ENCODE data around the gene LHPP.

Gene LHPP

DNA sequence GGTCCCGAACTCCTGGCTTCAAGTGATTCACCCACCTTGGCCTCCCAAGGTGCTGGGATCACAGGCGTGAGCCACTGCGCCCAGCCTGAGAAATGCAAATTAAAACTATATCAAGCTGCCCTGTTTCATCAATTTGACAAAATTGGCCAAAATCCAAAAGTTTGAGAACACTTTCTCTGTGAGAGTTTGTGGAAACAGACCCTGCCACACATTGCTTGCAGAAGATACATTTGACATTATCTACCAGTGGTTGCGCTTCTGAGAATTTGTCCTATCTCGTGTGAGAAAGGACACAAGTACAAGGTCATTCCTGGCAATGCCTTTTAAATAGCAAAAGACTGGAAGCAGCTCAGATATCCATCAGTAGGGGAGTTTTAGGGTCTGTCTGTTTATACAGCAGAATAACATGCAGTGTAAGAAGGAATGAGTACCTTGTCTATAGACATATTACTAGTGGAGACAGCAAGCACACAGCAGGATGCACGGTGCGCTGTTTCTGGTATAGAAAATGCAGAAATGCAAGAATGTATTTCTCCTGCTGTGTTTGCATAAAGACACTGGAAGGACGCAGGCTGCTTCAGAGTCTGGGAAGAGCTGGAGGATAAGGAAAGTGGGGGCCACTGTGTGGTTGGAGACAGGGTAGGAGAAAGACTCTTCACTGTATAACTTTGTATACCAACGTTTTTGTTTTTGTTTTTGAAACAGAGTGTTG lies 4.3 kb downstream of the LHPP start:
- Histone ChIP-seq H3K9ac (ENCODE audit: insufficient read length, low read depth) (no peak overlapping the region), H3K36me3 (ENCODE audit: insufficient read depth, insufficient read length, low read length) (peaks cover 4% of the 10 kb centered on the region), H3K9me3 (ENCODE audit: insufficient read depth, low read length) (no peaks in the 10 kb centered on the region), H3K4me1 (ENCODE audit: insufficient read depth, insufficient read length) (peaks cover 13% of the 10 kb centered on the region), H3K4me3 (ENCODE audit: insufficient read length, low read depth) (no peak overlapping the region), H3K27me3 (ENCODE audit: insufficient read depth, insufficient read length) (no peaks in the 10 kb centered on the region)
- no peak for TF ChIP-seq ZNF274 (IDR thresholded peaks at IDR 0.05; ENCODE audit: low read depth, low read length)
- no peak for TF ChIP-seq SUZ12 (IDR thresholded peaks at IDR 0.05; ENCODE audit: extremely low read depth, insufficient read depth, insufficient read length)
- no peak for TF ChIP-seq YY1 (IDR thresholded peaks at IDR 0.05; ENCODE audit: insufficient read depth, insufficient read length)
- no peak for DNase-seq (ENCODE audit: low read depth, low spot score)

GRCh38 chr10:124467165-124467564 lies 5.5 kb downstream of the LHPP start:
- no peak for DNase-seq (ENCODE audit: low read depth, low spot score)
- peaks cover 13% of the 10 kb centered on the region for H3K4me1 ChIP-seq (ENCODE audit: insufficient read depth, insufficient read length)
- no peak overlapping the region for H3K9ac ChIP-seq (ENCODE audit: insufficient read length, low read depth)
- peaks cover 4% of the 10 kb centered on the region for H3K36me3 ChIP-seq (ENCODE audit: insufficient read depth, insufficient read length, low read length)
- no peak overlapping the region for H3K4me3 ChIP-seq (ENCODE audit: insufficient read length, low read depth)
- TF ChIP-seq ZNF274 (IDR thresholded peaks at IDR 0.05; ENCODE audit: low read depth, low read length) (no peak), SUZ12 (IDR thresholded peaks at IDR 0.05; ENCODE audit: extremely low read depth, insufficient read depth, insufficient read length) (no peak), YY1 (IDR thresholded peaks at IDR 0.05; ENCODE audit: insufficient read depth, insufficient read length) (no peak)
- no peaks in the 10 kb centered on the region for H3K9me3 ChIP-seq (ENCODE audit: insufficient read depth, low read length)
- H3K27me3 ChIP-seq (ENCODE audit: insufficient read depth, insufficient read length): no peaks in the 10 kb centered on the region

- H3K4me3 ChIP-seq (ENCODE audit: insufficient read length, low read depth): no peak overlapping the region
- TF ChIP-seq ZNF274 (IDR thresholded peaks at IDR 0.05; ENCODE audit: low read depth, low read length) (no peak), YY1 (IDR thresholded peaks at IDR 0.05; ENCODE audit: insufficient read depth, insufficient read length) (no peak), SUZ12 (IDR thresholded peaks at IDR 0.05; ENCODE audit: extremely low read depth, insufficient read depth, insufficient read length) (no peak)
Measured at GRCh38 chr10:124468624-124469023, 7.0 kb downstream of the LHPP start.

GRCh38 chr10:124469956-124470484 lies 8.4 kb downstream of the LHPP start:
- no peak overlapping the region for H3K9ac ChIP-seq (ENCODE audit: insufficient read length, low read depth)
- H3K36me3 ChIP-seq (ENCODE audit: insufficient read depth, insufficient read length, low read length): no peaks in the 10 kb centered on the region
- peaks cover 8% of the 10 kb centered on the region for H3K4me1 ChIP-seq (ENCODE audit: insufficient read depth, insufficient read length)
- H3K27me3 ChIP-seq (ENCODE audit: insufficient read depth, insufficient read length): no peaks in the 10 kb centered on the region
- DNase-seq (ENCODE audit: low read depth, low spot score): no peak
- H3K4me3 ChIP-seq (ENCODE audit: insufficient read length, low read depth): no peak overlapping the region
- H3K9me3 ChIP-seq (ENCODE audit: insufficient read depth, low read length): no peaks in the 10 kb centered on the region
- no peak for TF ChIP-seq ZNF274 (IDR thresholded peaks at IDR 0.05; ENCODE audit: low read depth, low read length)
- TF ChIP-seq YY1 (IDR thresholded peaks at IDR 0.05; ENCODE audit: insufficient read depth, insufficient read length): no peak
- no peak for TF ChIP-seq SUZ12 (IDR thresholded peaks at IDR 0.05; ENCODE audit: extremely low read depth, insufficient read depth, insufficient read length)

More at GRCh38 chr10:124468624-124469023, 7.0 kb downstream of the LHPP start:
- Histone ChIP-seq H3K9ac (ENCODE audit: insufficient read length, low read depth) (no peak overlapping the region), H3K4me1 (ENCODE audit: insufficient read depth, insufficient read length) (peaks cover 13% of the 10 kb centered on the region), H3K36me3 (ENCODE audit: insufficient read depth, insufficient read length, low read length) (peaks cover 4% of the 10 kb centered on the region), H3K9me3 (ENCODE audit: insufficient read depth, low read length) (no peaks in the 10 kb centered on the region), H3K27me3 (ENCODE audit: insufficient read depth, insufficient read length) (no peaks in the 10 kb centered on the region)
- DNase-seq (ENCODE audit: low read depth, low spot score): no peak

DNA sequence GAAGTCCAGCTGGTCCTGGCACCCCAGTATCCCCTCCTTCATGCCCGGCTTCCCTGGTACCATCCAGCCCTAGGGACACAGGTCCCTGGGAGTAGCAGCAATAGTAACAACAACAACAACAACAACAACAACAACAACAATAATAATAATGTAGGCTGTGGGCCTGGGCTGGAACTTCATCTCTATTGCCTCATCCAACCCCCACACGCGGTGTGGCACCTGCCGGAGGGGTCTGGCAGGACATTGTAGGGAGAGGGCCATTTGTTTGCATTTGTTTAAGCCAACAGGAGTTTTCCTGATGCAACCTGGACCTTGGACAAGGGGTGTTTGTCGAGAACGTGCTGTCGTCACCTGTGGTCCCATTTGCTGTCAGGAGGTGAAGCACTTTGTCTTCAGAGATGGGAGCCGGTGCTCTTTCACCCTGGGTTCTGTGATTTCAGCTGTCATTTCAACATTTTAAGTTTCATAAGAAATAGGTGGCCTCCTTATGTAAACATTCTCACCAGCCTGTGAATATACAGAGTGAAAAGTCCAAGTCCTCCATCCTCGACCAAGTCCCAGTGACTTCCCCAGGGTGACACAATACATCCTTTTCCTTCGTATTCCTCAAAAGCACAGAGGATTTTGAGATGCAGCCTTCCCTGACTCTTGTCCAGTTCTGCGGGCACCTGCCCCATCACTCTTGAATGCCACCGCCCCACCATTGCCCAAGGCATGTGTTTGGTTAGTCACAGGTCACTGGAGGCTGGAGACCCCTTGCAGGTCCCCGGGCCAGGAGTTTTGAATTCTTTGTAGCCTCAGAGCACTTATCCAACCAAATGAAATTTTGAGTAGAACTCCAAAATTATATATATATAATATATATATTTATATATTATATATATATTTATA lies 9.2 kb downstream of the LHPP start:
- TF ChIP-seq YY1 (IDR thresholded peaks at IDR 0.05; ENCODE audit: insufficient read depth, insufficient read length): no peak
- TF ChIP-seq SUZ12 (IDR thresholded peaks at IDR 0.05; ENCODE audit: extremely low read depth, insufficient read depth, insufficient read length): no peak
- TF ChIP-seq ZNF274 (IDR thresholded peaks at IDR 0.05; ENCODE audit: low read depth, low read length): no peak
- DNase-seq (ENCODE audit: low read depth, low spot score): no peak
- no peak overlapping the region for H3K4me3 ChIP-seq (ENCODE audit: insufficient read length, low read depth)
- H3K27me3 ChIP-seq (ENCODE audit: insufficient read depth, insufficient read length): no peaks in the 10 kb centered on the region
- peaks cover 8% of the 10 kb centered on the region for H3K4me1 ChIP-seq (ENCODE audit: insufficient read depth, insufficient read length)
- H3K9me3 ChIP-seq (ENCODE audit: insufficient read depth, low read length): no peaks in the 10 kb centered on the region
- no peak overlapping the region for H3K9ac ChIP-seq (ENCODE audit: insufficient read length, low read depth)
- no peaks in the 10 kb centered on the region for H3K36me3 ChIP-seq (ENCODE audit: insufficient read depth, insufficient read length, low read length)

DNA sequence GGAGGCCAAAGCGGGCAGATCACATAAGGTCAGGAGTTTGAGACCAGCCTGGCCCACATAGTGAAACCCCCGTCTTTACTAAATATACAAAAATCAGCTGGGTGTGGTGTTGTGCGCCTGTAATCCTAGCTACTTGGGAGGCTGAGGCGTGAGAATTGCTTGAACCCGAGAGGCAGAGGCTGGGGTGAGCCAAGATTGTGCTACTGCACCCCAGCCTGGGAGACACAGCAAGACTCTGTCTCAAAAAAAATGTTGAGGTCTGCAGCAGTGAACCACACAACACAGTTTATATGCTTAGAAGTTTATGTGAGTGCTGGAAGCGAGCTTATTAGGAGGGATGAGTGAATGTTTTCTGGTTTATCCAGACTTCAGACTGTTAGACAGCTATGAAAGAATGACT lies 10.4 kb downstream of the LHPP start:
- no peaks in the 10 kb centered on the region for H3K27me3 ChIP-seq (ENCODE audit: insufficient read depth, insufficient read length)
- no peak overlapping the region for H3K9ac ChIP-seq (ENCODE audit: insufficient read length, low read depth)
- no peaks in the 10 kb centered on the region for H3K36me3 ChIP-seq (ENCODE audit: insufficient read depth, insufficient read length, low read length)
- H3K4me3 ChIP-seq (ENCODE audit: insufficient read length, low read depth): no peak overlapping the region
- TF ChIP-seq ZNF274 (IDR thresholded peaks at IDR 0.05; ENCODE audit: low read depth, low read length): no peak
- TF ChIP-seq SUZ12 (IDR thresholded peaks at IDR 0.05; ENCODE audit: extremely low read depth, insufficient read depth, insufficient read length): no peak
- TF ChIP-seq YY1 (IDR thresholded peaks at IDR 0.05; ENCODE audit: insufficient read depth, insufficient read length): no peak
- no peaks in the 10 kb centered on the region for H3K9me3 ChIP-seq (ENCODE audit: insufficient read depth, low read length)
- peaks cover 8% of the 10 kb centered on the region for H3K4me1 ChIP-seq (ENCODE audit: insufficient read depth, insufficient read length)
- no peak for DNase-seq (ENCODE audit: low read depth, low spot score)

DNA sequence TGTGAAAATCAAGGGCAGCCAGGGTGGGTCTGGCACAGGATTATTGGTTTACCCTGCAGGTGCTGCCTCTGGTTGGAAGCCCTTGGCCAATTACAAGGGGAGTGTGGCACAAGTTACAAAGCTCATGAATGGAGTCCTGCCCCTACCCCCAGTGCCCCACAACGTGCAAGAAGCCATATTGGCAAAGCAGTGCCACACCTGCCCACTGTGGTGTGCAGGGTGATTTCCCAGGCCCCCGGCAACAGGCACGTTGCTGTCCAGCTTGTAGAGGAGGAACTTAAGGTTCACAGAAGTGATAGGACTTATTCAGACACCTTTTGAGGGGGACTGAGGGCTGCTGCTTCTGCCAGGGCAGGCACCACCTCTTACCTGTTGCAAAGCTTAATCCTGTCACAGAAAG lies 11.4 kb downstream of the LHPP start:
- no peak for DNase-seq (ENCODE audit: low read depth, low spot score)
- no peaks in the 10 kb centered on the region for H3K36me3 ChIP-seq (ENCODE audit: insufficient read depth, insufficient read length, low read length)
- H3K4me3 ChIP-seq (ENCODE audit: insufficient read length, low read depth): no peak overlapping the region
- no peak for TF ChIP-seq SUZ12 (IDR thresholded peaks at IDR 0.05; ENCODE audit: extremely low read depth, insufficient read depth, insufficient read length)
- no peaks in the 10 kb centered on the region for H3K9me3 ChIP-seq (ENCODE audit: insufficient read depth, low read length)
- peaks cover 18% of the 10 kb centered on the region for H3K4me1 ChIP-seq (ENCODE audit: insufficient read depth, insufficient read length)
- no peak overlapping the region for H3K9ac ChIP-seq (ENCODE audit: insufficient read length, low read depth)
- no peaks in the 10 kb centered on the region for H3K27me3 ChIP-seq (ENCODE audit: insufficient read depth, insufficient read length)
